Measurements from ENCODE around the gene PTPRM. TPM values are rescaled to one million over a fixed set of nuclear protein-coding genes. Genes with fewer than 3 reads are reported as not detected.

The PTPRM gene
- total and polyA plus RNA-seq, 2 experiments from 2014 or later = 1.6 to 5.3 TPM

DNA sequence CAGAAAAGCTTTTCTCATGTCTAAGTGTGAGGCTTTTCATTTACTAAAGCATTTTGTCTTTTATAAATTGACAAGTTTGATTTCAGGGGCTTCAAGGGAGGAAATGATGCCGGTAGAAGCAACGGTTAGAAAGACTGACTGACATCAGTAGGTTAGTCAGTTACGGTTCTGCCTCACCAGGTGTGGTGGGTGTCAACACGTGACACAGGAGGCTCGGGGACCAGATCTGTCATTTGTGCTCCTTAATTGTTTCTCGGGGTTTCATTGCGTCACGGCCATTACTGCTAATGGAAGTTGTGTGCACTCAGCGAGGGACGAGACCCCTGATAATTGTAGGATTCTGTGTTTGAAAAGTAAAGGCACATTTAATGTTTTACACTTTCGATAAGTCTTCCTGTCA is 18.9 kb upstream of the PTPRM start:
- Mint-ChIP-seq H3K36me3 (ENCODE audit: low read depth) (no peaks in the 10 kb centered on the region), H3K27ac (no peak overlapping the region), H3K4me1 (peaks cover 6% of the 10 kb centered on the region; the same call in 2 of the 3 replicates), H3K27me3 (ENCODE audit: insufficient read depth, low read depth, poor library complexity) (peaks cover 2% of the 10 kb centered on the region), H3K9me3 (no peaks in the 10 kb centered on the region), H3K4me3 (no peak overlapping the region)
- Histone ChIP-seq H3K9me2 (ENCODE audit: insufficient read depth) (0 out of 2 replicates have a peak, but pooled peaks cover 2% of the 10 kb centered on the region), H2AFZ (no peak overlapping the region), H3K27me3 (ENCODE audit: insufficient read depth) (no peaks in the 10 kb centered on the region), H4K20me1 (replicated peaks; ENCODE audit: insufficient read depth) (no peaks in the 10 kb centered on the region), H3K4me3 (no peak overlapping the region), H3K79me2 (replicated peaks; ENCODE audit: insufficient read depth) (no peaks in the 10 kb centered on the region), H3F3A (replicated peaks; ENCODE audit: low read depth) (no peaks in the 10 kb centered on the region), H3K4me1 (ENCODE audit: insufficient read depth) (no peaks in the 10 kb centered on the region), H3K4me2 (no peak overlapping the region), H3K27ac (ENCODE audit: low read depth) (no peak overlapping the region), H3K36me3 (ENCODE audit: insufficient read depth) (no peaks in the 10 kb centered on the region; the same call in 1 of the 2 replicates)
- no peak for ATAC-seq
- DNase-seq (ENCODE audit: low spot score) = no peak
- TF ChIP-seq ETS1 (IDR thresholded peaks at IDR 0.05) (no peak), ZNF114 (CRISPR knock-in tag; IDR thresholded peaks at IDR 0.05) (no peak), POLR2AphosphoS5 (IDR thresholded peaks at IDR 0.05; ENCODE audit: low read depth) (no peak), ZNF462 (CRISPR knock-in tag; IDR thresholded peaks at IDR 0.05) (no peak)

DNA sequence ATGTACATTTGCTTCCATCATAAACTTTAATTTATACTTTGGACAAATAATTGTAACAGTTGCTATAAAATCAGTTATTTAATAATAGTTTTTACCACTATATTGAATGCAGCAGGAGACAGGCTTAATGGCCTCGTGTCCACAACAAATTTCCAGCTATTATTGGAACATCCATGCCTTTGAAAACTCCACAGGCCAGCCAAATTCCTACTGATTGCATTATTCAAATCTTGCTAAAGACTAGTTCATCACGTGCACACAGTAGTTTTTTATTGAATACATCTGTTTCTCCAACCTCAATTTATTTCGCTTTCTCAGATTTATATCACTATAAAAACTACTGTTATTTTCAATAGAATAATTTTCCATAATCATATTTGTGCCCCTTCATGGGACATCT is 18.4 kb upstream of the PTPRM start:
- Histone ChIP-seq H3K27ac (ENCODE audit: low read depth) (no peak overlapping the region), H3F3A (replicated peaks; ENCODE audit: low read depth) (no peaks in the 10 kb centered on the region), H2AFZ (no peak overlapping the region), H3K9me2 (ENCODE audit: insufficient read depth) (0 out of 2 replicates have a peak, but pooled peaks cover 3% of the 10 kb centered on the region), H3K4me3 (no peak overlapping the region), H3K4me2 (no peak overlapping the region), H3K27me3 (ENCODE audit: insufficient read depth) (no peaks in the 10 kb centered on the region), H3K79me2 (replicated peaks; ENCODE audit: insufficient read depth) (no peaks in the 10 kb centered on the region), H3K4me1 (ENCODE audit: insufficient read depth) (no peaks in the 10 kb centered on the region), H3K36me3 (ENCODE audit: insufficient read depth) (no peaks in the 10 kb centered on the region; the same call in 1 of the 2 replicates), H4K20me1 (replicated peaks; ENCODE audit: insufficient read depth) (no peaks in the 10 kb centered on the region)
- DNase-seq (ENCODE audit: low spot score) = no peak
- Mint-ChIP-seq H3K27me3 (ENCODE audit: insufficient read depth, low read depth, poor library complexity) (peaks cover 2% of the 10 kb centered on the region), H3K4me3 (no peak overlapping the region), H3K9me3 (no peaks in the 10 kb centered on the region), H3K36me3 (ENCODE audit: low read depth) (no peaks in the 10 kb centered on the region), H3K4me1 (peaks cover 6% of the 10 kb centered on the region; the same call in 2 of the 3 replicates), H3K27ac (no peak overlapping the region)
- no peak for ATAC-seq
- no peak for TF ChIP-seq ZNF331 (CRISPR knock-in tag; IDR thresholded peaks at IDR 0.05; ENCODE audit: low read depth)
- TF ChIP-seq, protein P1, sequence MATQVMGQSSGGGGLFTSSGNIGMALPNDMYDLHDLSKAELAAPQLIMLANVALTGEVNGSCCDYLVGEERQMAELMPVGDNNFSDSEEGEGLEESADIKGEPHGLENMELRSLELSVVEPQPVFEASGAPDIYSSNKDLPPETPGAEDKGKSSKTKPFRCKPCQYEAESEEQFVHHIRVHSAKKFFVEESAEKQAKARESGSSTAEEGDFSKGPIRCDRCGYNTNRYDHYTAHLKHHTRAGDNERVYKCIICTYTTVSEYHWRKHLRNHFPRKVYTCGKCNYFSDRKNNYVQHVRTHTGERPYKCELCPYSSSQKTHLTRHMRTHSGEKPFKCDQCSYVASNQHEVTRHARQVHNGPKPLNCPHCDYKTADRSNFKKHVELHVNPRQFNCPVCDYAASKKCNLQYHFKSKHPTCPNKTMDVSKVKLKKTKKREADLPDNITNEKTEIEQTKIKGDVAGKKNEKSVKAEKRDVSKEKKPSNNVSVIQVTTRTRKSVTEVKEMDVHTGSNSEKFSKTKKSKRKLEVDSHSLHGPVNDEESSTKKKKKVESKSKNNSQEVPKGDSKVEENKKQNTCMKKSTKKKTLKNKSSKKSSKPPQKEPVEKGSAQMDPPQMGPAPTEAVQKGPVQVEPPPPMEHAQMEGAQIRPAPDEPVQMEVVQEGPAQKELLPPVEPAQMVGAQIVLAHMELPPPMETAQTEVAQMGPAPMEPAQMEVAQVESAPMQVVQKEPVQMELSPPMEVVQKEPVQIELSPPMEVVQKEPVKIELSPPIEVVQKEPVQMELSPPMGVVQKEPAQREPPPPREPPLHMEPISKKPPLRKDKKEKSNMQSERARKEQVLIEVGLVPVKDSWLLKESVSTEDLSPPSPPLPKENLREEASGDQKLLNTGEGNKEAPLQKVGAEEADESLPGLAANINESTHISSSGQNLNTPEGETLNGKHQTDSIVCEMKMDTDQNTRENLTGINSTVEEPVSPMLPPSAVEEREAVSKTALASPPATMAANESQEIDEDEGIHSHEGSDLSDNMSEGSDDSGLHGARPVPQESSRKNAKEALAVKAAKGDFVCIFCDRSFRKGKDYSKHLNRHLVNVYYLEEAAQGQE (IDR thresholded peaks at IDR 0.05; ENCODE audit: unreplicated experiment) = no peak
- no peak for TF ChIP-seq EZH2 (IDR thresholded peaks at IDR 0.05; ENCODE audit: low read depth, unreplicated experiment)
- TF ChIP-seq ETS1 (IDR thresholded peaks at IDR 0.05) = no peak
- no peak for TF ChIP-seq STAT1 (IDR thresholded peaks at IDR 0.05; ENCODE audit: unreplicated experiment)
- TF ChIP-seq ZNF114 (CRISPR knock-in tag; IDR thresholded peaks at IDR 0.05) = no peak
